GM12878 (cell line): ENCODE results near the gene EFCAB8. TPM values are rescaled to one million over a fixed set of nuclear protein-coding genes. Genes with fewer than 3 reads are reported as not detected.

Experiments used
- ATAC-seq: fragments of 200-7000 bp; cut with Tn5 transposase; 3 replicates; pipeline ENCODE4 v1.9.1; 2020; ENCODE audit warnings: mild to moderate bottlenecking, moderate library complexity
- BruUV-seq: library from RNA; stranded (reverse); fragments of 400-500 nt; replicated peaks from 2 replicates; lab custom pipeline; 2021; lab: Mats Ljungman, UMichigan
- CTCF ChIA-PET: fragments of 300-600 bp; sonication (Branson Sonifier 250); formaldehyde crosslinking; extraction: SDS; loops from one replicate; lab custom pipeline; 2021; ENCODE audit warnings: inconsistent platforms; lab: Yijun Ruan, JAX
- POLR2A ChIA-PET: fragments of 350-600 bp; formaldehyde crosslinking; extraction: SDS; loops from one replicate; lab custom pipeline; 2021; ENCODE audit warnings: inconsistent platforms; lab: Charles Lee
- RAD21 ChIA-PET: fragments of 300-600 bp; sonication (Branson Sonifier 250); formaldehyde crosslinking; loops from one replicate; lab custom pipeline; 2023; ENCODE audit warnings: antibody characterized with exemption; ENCODE audit not compliant: unreplicated experiment; lab: Charles Lee
- SMC1A ChIA-PET: fragments of 300-600 bp; sonication (Branson Sonifier 250); formaldehyde crosslinking; loops from one replicate; lab custom pipeline; 2023; ENCODE audit not compliant: unreplicated experiment, uncharacterized antibody; lab: Charles Lee
- DNase-seq: peaks from one replicate; pipeline ENCODE4 v3.0.0-alpha.2; 2011; ENCODE audit warnings: low read depth, low spot score
- FAIRE-seq: peaks from 3 replicates; lab custom pipeline; 2011; peaks lifted over from hg19 to GRCh38; lab: Jason Lieb, UNC
- H2AFZ ChIP-seq: 2 replicates; pipeline ENCODE4 v1.6.0; 2011; ENCODE audit warnings: low read depth, low read length, control low read depth; ENCODE audit not compliant: control insufficient read depth
- H3K27ac ChIP-seq: 2 replicates; pipeline ENCODE4 v1.5.1; 2011; ENCODE audit warnings: control low read depth; ENCODE audit not compliant: control insufficient read depth, insufficient read depth
- H3K27me3 ChIP-seq, 2 experiments: replicated peaks in 1 of 2; 2 replicates each; pipeline versions ENCODE4 v1.6.0 to v1.6.1; 2011; ENCODE audit warnings: low read length in 1 of 2; ENCODE audit not compliant: control insufficient read depth in 2 of 2, insufficient read depth in 2 of 2
- H3K36me3 ChIP-seq, 2 experiments: 2 replicates each; pipeline ENCODE4 v1.5.1; 2011; ENCODE audit warnings: low read length in 1 of 2; ENCODE audit not compliant: control insufficient read depth in 2 of 2, insufficient read depth in 2 of 2
- H3K4me1 ChIP-seq: 2 replicates; pipeline ENCODE4 v1.6.1; 2011; ENCODE audit warnings: mild to moderate bottlenecking, low read length, moderate library complexity, mixed read lengths; ENCODE audit not compliant: control insufficient read depth, insufficient read depth
- H3K4me2 ChIP-seq: 2 replicates; pipeline ENCODE4 v1.6.0; 2011; ENCODE audit warnings: control low read depth; ENCODE audit not compliant: control insufficient read depth, insufficient read depth
- H3K4me3 ChIP-seq: fragments of 200-600 bp; sonication (generic); 2 replicates; pipeline ENCODE4 v1.5.1; 2016
- H3K79me2 ChIP-seq: 2 replicates; pipeline ENCODE4 v1.6.0; 2011; ENCODE audit warnings: low read length; ENCODE audit not compliant: control insufficient read depth, insufficient read depth
- H3K9ac ChIP-seq: 2 replicates; pipeline ENCODE4 v1.8.0; 2011; ENCODE audit warnings: low read length, control low read depth, mixed read lengths; ENCODE audit not compliant: control insufficient read depth, insufficient read depth
- H3K9me3 ChIP-seq: replicated peaks from 3 replicates; pipeline ENCODE4 v1.5.1; 2011; ENCODE audit warnings: mild to moderate bottlenecking, low read length; ENCODE audit not compliant: control insufficient read depth, insufficient read depth
- H4K20me1 ChIP-seq: 2 replicates; pipeline ENCODE4 v1.6.0; 2011; ENCODE audit not compliant: control insufficient read depth, insufficient read depth
- BCL11A ChIP-seq: IDR thresholded peaks from 2 replicates; pipeline ENCODE4 v1.6.1; 2011; ENCODE audit warnings: low read depth, low read length
- RELB ChIP-seq: fragments of 450-650 bp; IDR thresholded peaks from 2 replicates; pipeline ENCODE4 v1.6.1; 2017; ENCODE audit warnings: low read depth, mild to moderate bottlenecking, moderate library complexity
- SIX5 ChIP-seq: IDR thresholded peaks from 2 replicates; pipeline ENCODE4 v1.6.1; 2011; ENCODE audit warnings: mild to moderate bottlenecking, low read depth, low read length, moderate library complexity; ENCODE audit not compliant: severe bottlenecking
- WGBS: methylation state at CpG from one replicate; pipeline ENCODE4 v1.1.6; 2016; ENCODE audit warnings: low lambda C conversion rate; ENCODE audit not compliant: insufficient replicate concordance, insufficient coverage; ENCODE audit errors: missing lambda C conversion rate; 5-methylcytosine and 5-hydroxymethylcytosine counted together
- in situ Hi-C: fragments of 300-500 bp; cut with MboI; formaldehyde crosslinking; loops from 9 replicates; pipeline ENCODE4 v1.14.3; 2018; ENCODE audit warnings: mixed read lengths
- intact Hi-C: fragments of 100-400 bp; cut with micrococcal nuclease; formaldehyde crosslinking; loops from one replicate; pipeline ENCODE4 v1.14.2; 2022; ENCODE audit not compliant: unreplicated experiment
- polyA plus RNA-seq, 11 experiments: library from polyadenylated mRNA; depleted of rRNA in 4 of 11; unstranded in 6 of 11; stranded (reverse) in 5 of 11; fragments of >200 nt; fragmentation: Nextera tagmentation in 4 of 11; fragmentation: Illumina TruSeq in 1 of 11; extraction: Ambion mirVana in 4 of 11; extraction: Trizol in 1 of 11; gene quantifications; 1 replicate in 1 of 11; 2 replicates in 10 of 11; pipeline versions ENCODE4 v1.2.1 to v1.2.3, GENCODE V29; 2011 to 2016; ENCODE audit warnings: inconsistent platforms in 2 of 11, missing spikeins in 2 of 11, low read depth in 1 of 11
- total RNA-seq, 4 experiments: library from RNA; depleted of rRNA in 3 of 4; stranded (reverse); fragments of >200 nt in 3 of 4; fragmentation: Illumina TruSeq in 1 of 4; extraction: Trizol in 1 of 4; gene quantifications; 2 replicates each; pipeline versions ENCODE4 v1.2.1 to v1.2.3, GENCODE V29; 2013 to 2021
- TF ChIP-seq, protein P1 (sequence below): fragments of 150-350 bp; IDR thresholded peaks from 2 replicates; pipeline ENCODE4 v1.6.1; 2016; ENCODE audit warnings: low read depth, low read length

The EFCAB8 gene
- total and polyA plus RNA-seq, 10 of the 15 experiments (the other 5 are each of a cell fraction or from before 2014, with no cell fraction given), result 0.04 to 0.18 (median 0.06) TPM; not detected in 4

GRCh38 chr20:32861446-32861845 is 2.7 kb downstream of the EFCAB8 start:
- Histone ChIP-seq H3K79me2 (no peaks in the 10 kb centered on the region), H3K27ac (no peak overlapping the region), H3K4me1 (no peaks in the 10 kb centered on the region), H3K9me3 (no peaks in the 10 kb centered on the region), H3K4me2 (no peak overlapping the region), H3K4me3 (no peak overlapping the region), H2AFZ (no peak overlapping the region), H3K27me3 (no peaks in the 10 kb centered on the region), H3K36me3 (peaks cover 0 to 6% of the 10 kb centered on the region in 2 experiments; a peak in 1 of 4 replicates), H4K20me1 (no peaks in the 10 kb centered on the region), H3K9ac (no peak overlapping the region)
- SMC1A ChIA-PET, result no interaction called here
- no peak for DNase-seq
- RAD21 ChIA-PET, result no interaction called here
- CTCF ChIA-PET, result no interaction called here
- no peak for ATAC-seq
- WGBS, result 76% methylated on average over 7 of the region's 7 CpGs
- TF ChIP-seq, protein P1, sequence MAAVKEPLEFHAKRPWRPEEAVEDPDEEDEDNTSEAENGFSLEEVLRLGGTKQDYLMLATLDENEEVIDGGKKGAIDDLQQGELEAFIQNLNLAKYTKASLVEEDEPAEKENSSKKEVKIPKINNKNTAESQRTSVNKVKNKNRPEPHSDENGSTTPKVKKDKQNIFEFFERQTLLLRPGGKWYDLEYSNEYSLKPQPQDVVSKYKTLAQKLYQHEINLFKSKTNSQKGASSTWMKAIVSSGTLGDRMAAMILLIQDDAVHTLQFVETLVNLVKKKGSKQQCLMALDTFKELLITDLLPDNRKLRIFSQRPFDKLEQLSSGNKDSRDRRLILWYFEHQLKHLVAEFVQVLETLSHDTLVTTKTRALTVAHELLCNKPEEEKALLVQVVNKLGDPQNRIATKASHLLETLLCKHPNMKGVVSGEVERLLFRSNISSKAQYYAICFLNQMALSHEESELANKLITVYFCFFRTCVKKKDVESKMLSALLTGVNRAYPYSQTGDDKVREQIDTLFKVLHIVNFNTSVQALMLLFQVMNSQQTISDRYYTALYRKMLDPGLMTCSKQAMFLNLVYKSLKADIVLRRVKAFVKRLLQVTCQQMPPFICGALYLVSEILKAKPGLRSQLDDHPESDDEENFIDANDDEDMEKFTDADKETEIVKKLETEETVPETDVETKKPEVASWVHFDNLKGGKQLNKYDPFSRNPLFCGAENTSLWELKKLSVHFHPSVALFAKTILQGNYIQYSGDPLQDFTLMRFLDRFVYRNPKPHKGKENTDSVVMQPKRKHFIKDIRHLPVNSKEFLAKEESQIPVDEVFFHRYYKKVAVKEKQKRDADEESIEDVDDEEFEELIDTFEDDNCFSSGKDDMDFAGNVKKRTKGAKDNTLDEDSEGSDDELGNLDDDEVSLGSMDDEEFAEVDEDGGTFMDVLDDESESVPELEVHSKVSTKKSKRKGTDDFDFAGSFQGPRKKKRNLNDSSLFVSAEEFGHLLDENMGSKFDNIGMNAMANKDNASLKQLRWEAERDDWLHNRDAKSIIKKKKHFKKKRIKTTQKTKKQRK, result no peak
- TF ChIP-seq SIX5 (no peak), BCL11A (no peak), RELB (no peak)
- in situ Hi-C loops (no loop called here), intact Hi-C loops (no loop called here)
- POLR2A ChIA-PET, result no interaction called here
- no TSS peak for BruUV-seq
- FAIRE-seq, result no peak
